Measurements from ENCODE around the gene KRT85. TPM values are rescaled to one million over a fixed set of nuclear protein-coding genes. Genes with fewer than 3 reads are reported as not detected.

KRT85 gene
- total RNA-seq, 1 donor from 2014 or later = not detected

GRCh38 chr12:52405922-52406385 lies 38.7 kb upstream of the KRT85 start, which contains the start of gene KRT82:
Gene KRT82 (minus strand): TSS chr12:52406335. CDS start chr12:52406277, 58 bp downstream.
- H3K4me3 Mint-ChIP-seq (ENCODE audit: unreplicated experiment) = no peak within 1 kb of the TSS
- no peak within 1 kb of the TSS for H3K27ac Mint-ChIP-seq (ENCODE audit: unreplicated experiment)
- H3K27me3 Mint-ChIP-seq (ENCODE audit: unreplicated experiment) = peaks cover 9% of the 10 kb centered on the region
- H3K9me3 Mint-ChIP-seq (ENCODE audit: unreplicated experiment) = peaks cover 5% of the 10 kb centered on the region
- H3K4me1 Mint-ChIP-seq (ENCODE audit: unreplicated experiment) = peaks cover 8% of the 10 kb centered on the region
- peaks cover 5% of the 10 kb centered on the region for H3K36me3 Mint-ChIP-seq (ENCODE audit: low read depth, unreplicated experiment)
- no peak for TF ChIP-seq CTCF (IDR thresholded peaks at IDR 0.05; ENCODE audit: unreplicated experiment)
- DNase-seq (ENCODE audit: low spot score) = no peak

GRCh38 chr12:52404951-52405350 lies 37.7 kb upstream of the KRT85 start:
- Mint-ChIP-seq H3K27me3 (ENCODE audit: unreplicated experiment) (peaks cover 8% of the 10 kb centered on the region), H3K4me1 (ENCODE audit: unreplicated experiment) (peaks cover 8% of the 10 kb centered on the region), H3K9me3 (ENCODE audit: unreplicated experiment) (peaks cover 5% of the 10 kb centered on the region), H3K27ac (ENCODE audit: unreplicated experiment) (no peak overlapping the region), H3K4me3 (ENCODE audit: unreplicated experiment) (no peak overlapping the region), H3K36me3 (ENCODE audit: low read depth, unreplicated experiment) (peaks cover 5% of the 10 kb centered on the region)
- no peak for DNase-seq (ENCODE audit: low spot score)
- TF ChIP-seq CTCF (IDR thresholded peaks at IDR 0.05; ENCODE audit: unreplicated experiment) = no peak

- Mint-ChIP-seq H3K9me3 (ENCODE audit: unreplicated experiment) (peaks cover 3% of the 10 kb centered on the region), H3K27ac (ENCODE audit: unreplicated experiment) (no peak overlapping the region), H3K36me3 (ENCODE audit: low read depth, unreplicated experiment) (peaks cover 2% of the 10 kb centered on the region), H3K4me3 (ENCODE audit: unreplicated experiment) (no peak overlapping the region), H3K27me3 (ENCODE audit: unreplicated experiment) (peaks cover 7% of the 10 kb centered on the region), H3K4me1 (ENCODE audit: unreplicated experiment) (peaks cover 8% of the 10 kb centered on the region)
- no peak for TF ChIP-seq CTCF (IDR thresholded peaks at IDR 0.05; ENCODE audit: unreplicated experiment)
- no peak for DNase-seq (ENCODE audit: low spot score)
Observed at GRCh38 chr12:52403561-52403960, 36.3 kb upstream of the KRT85 start.

GRCh38 chr12:52402873-52403540 lies 35.7 kb upstream of the KRT85 start:
- TF ChIP-seq CTCF (IDR thresholded peaks at IDR 0.05; ENCODE audit: unreplicated experiment) = no peak
- H3K9me3 Mint-ChIP-seq (ENCODE audit: unreplicated experiment) = no peaks in the 10 kb centered on the region
- no peaks in the 10 kb centered on the region for H3K36me3 Mint-ChIP-seq (ENCODE audit: low read depth, unreplicated experiment)
- H3K27ac Mint-ChIP-seq (ENCODE audit: unreplicated experiment) = no peak overlapping the region
- no peak for DNase-seq (ENCODE audit: low spot score)
- peaks cover 8% of the 10 kb centered on the region for H3K4me1 Mint-ChIP-seq (ENCODE audit: unreplicated experiment)
- no peak overlapping the region for H3K4me3 Mint-ChIP-seq (ENCODE audit: unreplicated experiment)
- peaks cover 5% of the 10 kb centered on the region for H3K27me3 Mint-ChIP-seq (ENCODE audit: unreplicated experiment)

- no peak for DNase-seq (ENCODE audit: low spot score)
- Mint-ChIP-seq H3K36me3 (ENCODE audit: low read depth, unreplicated experiment) (no peaks in the 10 kb centered on the region), H3K4me1 (ENCODE audit: unreplicated experiment) (peaks cover 8% of the 10 kb centered on the region), H3K4me3 (ENCODE audit: unreplicated experiment) (no peak overlapping the region), H3K9me3 (ENCODE audit: unreplicated experiment) (no peaks in the 10 kb centered on the region), H3K27me3 (ENCODE audit: unreplicated experiment) (peaks cover 5% of the 10 kb centered on the region), H3K27ac (ENCODE audit: unreplicated experiment) (no peak overlapping the region)
- TF ChIP-seq CTCF (IDR thresholded peaks at IDR 0.05; ENCODE audit: unreplicated experiment) = no peak
Observed at GRCh38 chr12:52402377-52402776, 35.1 kb upstream of the KRT85 start.
